ENCODE results near the gene WNT2B.
"Not testable (repeated sequence)": the region's sequence is repeated elsewhere in the genome, so short reads cannot be mapped to it uniquely, and the experiment has no call there.

WNT2B gene

DNA sequence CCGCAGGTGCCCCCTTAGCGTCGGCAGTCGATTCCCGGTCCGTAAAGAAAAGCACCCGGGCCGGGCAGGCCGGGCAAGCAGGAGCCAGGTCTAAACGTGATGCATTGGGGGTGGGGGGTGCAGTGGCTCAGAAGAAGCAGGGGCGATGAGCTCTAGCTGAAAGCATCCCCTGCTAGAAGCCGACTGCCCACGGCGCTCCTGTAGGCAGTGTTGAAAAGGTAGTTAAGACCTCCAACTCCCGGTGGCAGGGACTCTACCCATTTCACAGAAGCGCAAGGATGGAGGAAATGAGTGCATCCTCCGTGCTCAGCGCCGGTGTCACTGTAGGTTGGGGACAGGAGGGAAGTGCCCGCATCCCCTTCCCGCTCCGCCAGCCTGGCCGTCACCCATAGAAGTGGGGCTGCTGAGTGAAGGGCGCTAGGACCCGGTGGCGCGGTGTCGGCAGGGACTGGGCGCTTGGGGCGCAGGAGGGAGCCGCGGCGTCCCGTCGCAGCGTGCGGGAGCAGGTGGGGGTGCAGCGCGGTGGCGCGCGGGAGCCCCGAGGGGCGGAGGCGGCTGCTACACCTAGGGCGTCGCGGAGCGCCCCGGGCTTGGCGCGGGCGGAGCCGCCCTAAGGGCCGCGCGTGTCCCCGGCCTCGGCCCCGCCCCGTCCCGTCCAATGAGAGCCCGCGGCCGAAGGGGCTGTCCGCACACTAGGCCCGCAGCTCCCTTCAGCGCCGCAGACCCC lies at the start of gene WNT2B:
TSS of gene WNT2B (plus strand) at position 688 of the 727 bp plus-strand sequence. CDS start 298 bp downstream, outside the sequence.
- no peak for FAIRE-seq

DNA sequence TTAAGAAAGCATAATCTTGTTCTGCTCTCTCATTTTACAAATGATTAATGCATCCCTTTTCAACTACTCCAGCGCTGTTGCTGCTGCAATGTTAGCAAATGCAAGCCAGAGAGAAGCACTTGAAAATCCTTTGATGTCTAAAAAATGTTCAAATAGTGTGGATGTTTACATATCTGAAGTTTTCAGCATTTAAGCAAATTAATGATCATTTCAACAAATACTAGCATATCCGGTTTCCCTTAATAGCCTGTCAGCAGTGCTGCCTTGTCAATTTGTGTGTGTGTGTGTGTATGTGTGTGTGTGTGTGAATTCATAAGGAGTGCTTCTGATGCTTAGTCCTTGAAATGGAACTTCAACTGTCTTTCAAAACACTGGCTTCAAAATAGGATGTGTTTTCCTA lies 48.1 kb upstream of the WNT2B start:
- no peak for FAIRE-seq

DNA sequence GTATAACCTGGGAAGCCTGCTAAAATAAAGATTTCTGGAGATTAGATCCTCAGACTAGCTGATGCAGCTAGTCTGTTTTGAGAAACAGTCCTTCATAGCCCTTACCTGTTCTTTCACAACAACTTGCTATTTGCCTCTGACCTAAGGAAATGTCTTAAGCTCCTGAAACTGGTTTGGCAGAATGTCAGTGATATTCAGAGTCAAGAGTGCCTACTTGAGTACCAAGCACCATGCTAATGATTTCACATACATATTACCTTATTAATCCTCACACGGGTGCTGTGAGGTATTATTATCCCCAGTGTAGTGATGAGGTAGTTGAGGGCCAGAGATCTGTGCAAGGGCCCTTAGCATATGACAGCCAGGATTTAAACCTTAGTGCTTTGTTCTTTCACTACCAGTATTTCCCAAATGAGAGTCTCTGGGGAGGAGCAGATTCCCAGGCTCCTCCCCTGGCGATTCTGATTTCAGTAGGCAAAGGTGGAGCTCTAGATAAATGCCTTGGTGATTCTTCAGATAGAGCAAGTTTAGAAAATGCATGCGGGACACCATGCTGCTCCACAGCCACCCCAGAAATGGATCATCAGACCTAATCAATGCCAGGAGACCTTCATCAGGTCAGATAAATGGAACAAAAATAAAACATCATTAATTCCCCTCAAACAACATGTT lies 47.4 kb upstream of the WNT2B start:
- FAIRE-seq, result no peak

DNA sequence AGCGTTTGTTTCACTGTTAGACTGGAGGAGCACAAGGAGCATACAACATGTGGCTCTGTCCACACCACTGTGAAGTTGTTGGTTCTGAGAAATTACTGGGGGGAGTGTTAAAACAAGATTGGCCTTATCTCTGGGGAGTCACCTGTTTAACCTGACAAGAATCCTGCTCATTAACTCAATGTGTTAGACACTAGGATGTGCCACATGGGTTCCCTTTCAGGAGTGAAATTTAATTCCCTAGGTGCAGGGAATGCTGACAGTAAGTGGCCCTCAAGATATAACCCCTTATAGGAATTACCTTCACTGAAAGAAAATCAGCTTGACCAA lies 45.8 kb upstream of the WNT2B start:
- FAIRE-seq, result no peak

DNA sequence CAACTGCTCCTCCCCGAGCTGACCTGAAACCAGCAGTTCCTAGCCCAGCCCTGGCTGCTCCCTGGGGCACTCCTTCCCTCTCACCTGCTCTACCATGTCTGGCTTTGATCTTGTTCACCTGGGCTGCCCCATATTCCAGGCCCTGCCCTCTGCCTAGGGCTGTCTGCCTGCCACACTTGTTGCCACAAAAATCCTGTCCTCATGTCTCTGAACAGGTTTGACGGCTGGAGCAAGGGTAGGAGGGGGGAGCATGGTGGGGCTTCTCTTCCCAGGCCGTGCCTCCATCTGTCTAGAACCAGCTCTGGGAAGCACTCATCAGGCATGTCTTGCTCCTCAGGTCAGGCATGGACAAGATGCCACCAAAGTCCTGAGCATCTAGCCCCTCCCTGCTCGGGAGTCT lies 44.3 kb upstream of the WNT2B start:
- FAIRE-seq, result no peak

DNA sequence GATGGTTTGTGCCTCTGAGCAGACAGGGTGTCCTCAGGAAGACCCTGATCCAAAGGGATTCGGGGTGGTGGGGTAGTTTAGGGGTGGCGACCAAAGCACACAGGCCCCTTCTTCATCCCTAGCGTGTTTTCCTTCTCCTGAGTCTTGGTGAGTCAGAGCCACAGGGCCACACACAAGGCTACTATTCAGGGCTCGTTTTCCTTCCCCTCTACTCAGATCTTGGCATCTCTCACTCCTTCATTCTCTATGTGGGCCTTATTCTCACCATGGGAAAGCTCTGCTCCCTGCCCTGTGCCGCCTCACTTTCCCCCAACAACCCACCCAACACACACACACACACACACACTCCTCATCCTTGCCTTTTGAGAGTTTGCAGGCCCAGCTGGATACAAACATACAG lies 43.6 kb upstream of the WNT2B start:
- FAIRE-seq, result no peak

DNA sequence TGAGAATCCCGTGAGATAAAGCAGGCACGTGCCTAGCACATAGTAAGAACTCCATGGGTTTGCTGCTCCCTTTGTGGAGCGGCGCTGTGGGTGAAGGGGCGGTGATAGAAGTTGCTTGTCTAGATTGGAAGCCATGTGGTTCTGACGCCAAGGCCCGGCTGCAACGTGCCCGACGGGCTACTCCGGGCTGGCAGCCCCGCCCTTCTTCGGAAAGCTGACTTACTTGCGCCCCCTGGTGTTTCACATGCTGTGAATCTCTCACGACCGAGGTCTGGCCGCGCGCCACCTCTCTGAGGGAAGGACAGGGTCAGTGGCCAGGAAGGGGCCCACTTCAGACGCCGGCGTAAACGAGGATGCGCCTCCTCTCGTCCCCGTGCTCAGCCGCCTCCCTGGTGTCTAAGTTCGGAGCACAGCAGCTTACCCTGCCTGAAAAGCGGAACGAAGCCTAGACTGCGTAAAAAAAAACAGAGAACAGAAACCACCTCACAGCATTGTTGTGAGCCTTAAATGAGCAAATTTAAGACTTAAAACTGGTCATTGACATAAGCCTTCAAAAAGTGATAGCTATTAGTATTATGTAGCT lies 42.6 kb upstream of the WNT2B start:
- no peak for FAIRE-seq

DNA sequence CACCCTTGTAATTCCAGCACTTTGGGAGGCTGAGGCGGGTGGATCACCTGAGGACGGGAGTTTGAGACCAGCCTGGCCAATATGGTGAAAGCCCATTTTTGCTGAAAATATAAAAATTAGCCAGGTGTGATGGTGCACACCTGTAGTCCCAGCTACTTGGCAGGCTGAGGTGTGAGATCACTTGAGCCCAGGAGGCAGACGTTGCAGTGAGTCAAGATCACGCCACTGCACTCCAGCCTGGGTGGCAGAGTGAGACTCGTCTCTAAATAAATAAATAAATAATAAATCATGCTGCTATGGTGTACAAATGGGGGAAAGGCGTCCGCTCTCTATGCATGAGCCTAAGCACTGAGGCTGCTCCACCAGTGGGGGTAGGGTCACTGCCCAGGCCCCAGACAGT lies 38.4 kb upstream of the WNT2B start:
- not testable (repeated sequence) for FAIRE-seq

DNA sequence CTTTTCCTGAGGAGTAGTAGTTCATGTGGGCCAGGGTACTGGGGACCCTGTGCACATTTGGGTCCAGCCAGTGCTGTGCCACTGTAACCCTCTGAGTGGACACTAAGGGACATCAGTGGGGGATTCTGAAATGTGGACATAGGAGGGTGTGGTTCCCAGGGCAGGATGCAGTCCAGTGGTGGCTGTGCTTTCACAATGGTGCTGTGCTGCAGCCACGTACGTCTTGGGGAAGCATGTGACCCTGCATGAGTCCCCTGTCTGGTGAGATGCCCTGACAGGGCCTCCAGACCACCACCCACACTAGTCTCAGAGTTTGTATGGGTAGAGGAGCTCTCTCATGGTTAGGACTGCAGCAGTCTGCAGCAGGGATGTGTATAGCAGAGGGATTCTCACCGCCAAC lies 37.8 kb upstream of the WNT2B start:
- no peak for FAIRE-seq

DNA sequence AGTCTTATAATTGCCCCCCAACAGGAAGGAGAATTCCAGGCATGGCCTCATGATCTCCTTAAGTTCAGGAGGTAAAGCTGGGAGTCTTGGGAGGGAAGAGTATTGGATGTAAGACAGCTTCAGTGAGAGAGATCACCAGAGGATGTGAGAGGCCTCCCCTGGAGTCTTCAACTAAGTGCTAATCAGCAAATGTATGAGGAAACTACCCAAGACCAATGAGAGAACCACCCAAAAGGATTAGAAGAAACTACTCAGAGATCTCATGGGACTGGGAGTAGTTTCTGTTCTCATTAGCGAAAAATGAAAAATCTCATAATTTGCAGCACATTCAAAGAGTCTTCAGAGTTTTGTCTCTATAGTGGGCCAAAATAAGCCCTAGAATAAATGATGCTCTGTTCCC lies 36.6 kb upstream of the WNT2B start:
- no peak for FAIRE-seq

DNA sequence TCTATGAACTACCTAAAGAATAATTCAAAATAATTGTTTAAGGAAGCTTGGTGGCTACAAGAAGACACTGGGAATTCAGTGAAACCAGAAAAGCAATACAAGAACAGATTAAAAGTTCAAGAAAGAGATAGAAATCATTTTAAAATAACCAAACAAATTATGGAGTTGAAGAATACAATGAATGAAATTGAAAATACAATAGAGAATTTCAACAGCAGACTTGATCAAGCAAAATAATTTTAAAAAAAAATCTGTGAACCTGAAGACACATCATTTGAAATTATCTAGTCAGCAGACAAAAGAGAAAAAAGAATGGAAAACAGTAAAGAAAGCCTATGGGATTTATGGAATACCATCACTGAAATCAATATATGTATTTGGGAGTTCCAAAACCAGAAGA lies 31.2 kb upstream of the WNT2B start:
- no peak for FAIRE-seq

DNA sequence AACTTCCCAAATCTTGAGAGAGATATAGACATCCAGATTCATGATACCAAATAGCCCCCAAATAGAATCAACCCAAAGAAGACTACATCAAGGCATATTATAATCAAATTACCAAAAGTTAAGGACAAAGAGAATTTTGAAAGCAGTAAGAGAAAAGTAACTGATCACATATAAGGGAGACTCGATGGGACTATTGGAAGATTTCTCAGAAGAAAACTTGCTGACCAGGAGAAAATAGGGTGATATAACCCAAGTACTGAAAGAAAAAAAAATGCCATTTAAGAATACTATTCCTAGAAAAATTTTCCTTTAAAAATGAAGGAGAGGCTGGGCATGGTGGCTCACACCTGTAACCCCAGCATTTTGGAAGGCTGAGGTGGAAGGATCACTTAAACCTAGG lies 30.5 kb upstream of the WNT2B start:
- no peak for FAIRE-seq

DNA sequence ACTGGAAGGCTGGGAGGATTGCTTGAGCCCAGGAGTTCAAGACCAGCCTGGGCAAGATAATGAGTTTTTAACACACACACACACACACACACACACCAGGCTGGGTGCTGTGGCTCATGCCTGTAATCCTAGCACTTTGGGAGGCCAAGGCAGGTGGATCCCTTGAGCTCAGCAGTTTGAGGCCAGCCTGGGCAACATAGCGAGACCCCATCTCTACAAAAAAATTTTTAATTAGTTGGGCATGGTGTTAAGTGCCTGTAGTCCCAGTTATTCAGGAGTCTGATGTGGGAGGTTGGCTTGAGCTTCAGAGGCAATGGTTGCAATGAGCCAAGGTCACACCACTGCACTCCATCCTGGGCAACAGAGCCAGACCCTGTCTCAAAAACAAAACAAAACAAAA lies 22.7 kb upstream of the WNT2B start:
- not testable (repeated sequence) for FAIRE-seq

DNA sequence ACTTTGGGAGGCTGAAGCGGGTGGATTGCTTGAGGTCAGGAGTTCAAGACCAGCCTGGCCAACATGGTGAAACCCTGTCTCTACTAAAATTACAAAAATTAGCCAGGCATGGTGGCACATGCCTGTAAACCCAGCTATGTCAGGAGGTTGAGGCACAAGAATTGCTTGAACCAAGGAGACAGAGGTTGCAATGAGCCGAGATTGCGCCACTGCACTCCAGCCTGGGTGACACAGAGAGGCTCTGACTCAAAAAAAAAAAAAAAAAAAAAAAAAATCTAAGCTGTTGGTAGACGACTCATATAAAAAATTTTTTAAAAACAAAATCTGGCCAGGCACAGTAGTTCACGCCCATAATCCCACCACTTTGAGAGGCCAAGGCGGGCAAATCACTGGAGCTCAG lies 21.1 kb upstream of the WNT2B start:
- not testable (repeated sequence) for FAIRE-seq

DNA sequence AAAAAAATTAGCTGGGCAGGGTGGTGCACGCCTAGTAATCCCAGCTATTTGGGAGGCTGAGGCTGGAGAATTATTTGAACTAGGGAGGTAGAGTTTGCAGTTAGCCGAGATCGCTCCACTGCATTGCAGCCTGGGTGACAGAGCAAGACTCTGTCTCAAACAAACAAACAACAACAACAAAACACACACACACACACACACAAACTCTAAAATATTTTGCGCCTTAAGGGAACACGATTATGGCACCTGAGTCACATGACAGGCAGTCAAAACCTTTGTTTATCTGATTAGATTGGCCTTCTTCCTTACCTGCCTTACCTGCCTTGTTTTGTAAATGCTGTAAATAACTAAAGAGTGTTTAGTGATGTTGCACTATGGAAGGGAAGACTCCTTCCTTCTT lies 20.6 kb upstream of the WNT2B start:
- FAIRE-seq, result no peak

DNA sequence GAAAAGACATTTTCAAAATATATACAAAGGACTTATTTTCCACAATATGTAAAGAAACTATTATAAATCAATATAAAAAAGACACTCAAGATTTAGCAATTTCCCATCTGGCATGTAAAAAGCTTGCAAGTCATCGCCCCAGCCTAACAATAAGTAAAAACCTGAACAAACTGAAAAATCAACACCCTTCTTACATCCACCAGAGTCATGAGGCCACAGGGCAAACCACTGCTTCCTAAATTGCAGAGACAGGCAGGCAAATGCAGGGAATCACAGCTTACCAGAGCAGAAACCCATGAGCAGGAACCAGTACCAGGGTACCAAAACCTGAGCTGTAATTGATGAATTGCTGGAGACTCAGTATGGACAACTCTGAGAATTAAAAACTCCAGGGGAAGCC lies 16.7 kb upstream of the WNT2B start:
- no peak for FAIRE-seq

DNA sequence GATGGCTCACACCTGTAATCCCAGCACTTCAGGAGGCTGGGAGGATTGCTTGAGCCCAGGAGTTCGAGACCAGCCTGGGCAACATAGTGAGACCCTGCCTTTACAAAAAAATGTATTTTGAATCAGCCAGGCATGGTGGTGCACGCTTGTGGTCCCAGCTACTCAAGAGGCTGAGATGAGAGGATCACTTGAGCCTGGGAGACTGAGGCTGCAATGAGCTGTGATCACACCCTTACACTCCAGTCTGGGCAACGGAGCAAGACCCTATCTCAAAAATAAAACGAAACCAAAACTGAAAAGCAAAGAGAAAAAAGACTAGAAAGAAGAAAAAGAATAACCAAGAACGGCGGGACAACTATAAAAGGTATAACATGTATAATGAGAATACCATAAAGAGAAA lies 15.4 kb upstream of the WNT2B start:
- FAIRE-seq, result no peak

DNA sequence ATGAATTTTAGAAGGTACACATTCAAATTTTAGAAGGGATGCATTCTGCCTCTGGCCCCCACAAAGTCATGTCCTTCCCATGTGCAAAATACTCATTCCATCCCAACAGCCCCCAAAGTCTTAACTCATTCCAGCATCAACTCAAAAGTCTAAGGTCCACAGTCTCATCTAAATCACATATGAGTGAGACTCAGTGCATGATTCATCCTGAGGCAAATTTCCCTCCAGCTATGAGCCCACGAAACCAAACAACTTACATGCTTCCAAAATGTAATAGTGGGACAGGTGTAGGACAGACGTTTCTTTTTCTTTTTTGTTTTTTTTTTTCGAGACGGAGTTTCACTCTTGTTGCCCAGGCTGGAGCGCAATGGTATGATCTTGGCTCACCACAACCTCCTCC lies 12.5 kb upstream of the WNT2B start:
- no peak for FAIRE-seq

DNA sequence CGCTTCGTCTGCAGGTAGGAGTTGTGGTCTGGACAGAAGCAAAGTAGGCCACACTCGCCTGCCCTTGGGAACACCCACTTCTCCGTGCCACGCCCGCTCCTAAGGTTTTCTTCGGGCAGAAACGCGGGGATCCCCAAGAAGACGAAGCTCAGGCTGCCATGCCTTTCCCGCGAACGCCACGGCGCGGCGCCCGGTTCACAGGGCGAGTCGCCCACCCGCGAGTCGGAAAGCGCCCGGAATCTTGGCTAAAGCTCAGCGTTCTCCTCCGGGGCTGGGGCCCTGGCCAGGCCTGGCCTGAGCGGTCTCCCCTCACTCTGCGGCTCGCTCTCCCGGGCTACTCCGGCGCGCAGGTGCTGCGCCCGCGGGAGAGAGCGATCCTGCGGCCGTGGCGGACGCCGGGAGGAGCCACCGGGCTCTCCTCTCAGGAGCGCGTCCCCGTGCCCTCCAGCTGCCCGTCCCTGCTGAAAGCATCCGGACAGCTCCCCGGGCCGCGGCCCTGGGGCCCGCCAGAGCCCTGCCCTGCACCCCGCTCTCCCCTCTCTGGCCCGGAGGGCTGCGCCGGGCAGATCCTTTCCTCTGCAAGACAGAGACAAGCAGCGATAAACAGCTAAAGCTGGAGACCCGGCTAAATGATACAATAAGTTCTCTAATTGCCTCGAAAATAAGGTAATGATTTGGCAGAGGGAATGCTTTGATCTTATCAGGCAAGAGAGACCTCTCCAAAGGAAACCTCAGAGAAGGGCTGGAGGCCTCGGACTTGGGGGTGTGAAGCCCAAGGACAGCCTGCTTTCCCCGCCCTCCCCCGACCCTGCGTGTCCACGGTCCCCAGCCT lies 6.7 kb upstream of the WNT2B start:
- FAIRE-seq, result no peak

DNA sequence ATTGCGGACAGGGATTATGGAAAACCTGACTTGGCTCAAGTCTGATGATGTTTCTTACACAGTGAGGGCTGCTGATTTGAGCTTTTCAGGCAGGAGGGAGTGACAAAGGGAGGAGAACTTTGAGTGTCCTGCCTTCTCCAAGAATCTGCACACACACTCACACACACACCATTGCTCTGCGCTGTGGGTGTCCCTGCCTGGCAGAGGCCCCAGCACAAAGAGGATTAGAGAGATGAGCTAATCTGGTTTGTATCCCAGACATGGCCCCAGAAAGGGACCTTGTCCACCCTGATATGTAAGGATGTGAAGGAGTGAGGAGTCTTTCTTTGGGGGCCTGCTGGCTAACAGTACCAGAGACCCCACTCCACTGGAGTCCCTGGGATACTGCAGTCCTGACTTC lies 5.9 kb upstream of the WNT2B start:
- FAIRE-seq, result no peak

DNA sequence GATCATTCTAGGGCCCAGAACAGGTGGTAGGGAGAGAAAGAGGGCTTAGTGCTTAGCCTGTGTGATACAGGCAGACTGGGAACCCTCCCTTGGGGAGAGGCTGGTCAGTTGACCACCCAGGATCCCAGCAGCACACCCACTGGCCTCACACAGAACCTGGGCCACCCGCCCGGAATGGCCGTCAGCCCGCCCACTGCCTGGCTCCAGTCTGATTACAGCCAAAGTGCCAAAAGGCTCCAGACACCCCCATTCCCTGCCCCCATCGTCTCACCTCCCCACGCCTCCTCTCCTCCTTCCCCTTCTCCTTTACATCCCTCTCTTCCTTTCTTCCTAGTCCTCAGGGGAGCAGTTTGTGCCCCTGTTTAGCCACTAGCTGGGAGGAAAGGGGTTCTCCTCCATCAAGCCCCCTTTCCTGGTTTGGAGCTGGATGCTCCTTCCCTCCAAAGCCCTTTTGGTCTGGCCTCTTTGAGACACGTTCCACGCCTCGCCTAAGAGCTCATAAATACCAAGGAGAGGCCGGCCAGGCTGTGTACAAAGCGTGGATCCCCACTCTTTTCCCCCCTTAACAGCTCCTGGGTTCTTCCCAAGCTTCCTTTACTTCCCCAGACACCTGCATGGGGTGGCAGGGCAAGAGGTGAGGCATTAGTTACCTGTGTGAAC lies 4.6 kb upstream of the WNT2B start:
- no peak for FAIRE-seq

DNA sequence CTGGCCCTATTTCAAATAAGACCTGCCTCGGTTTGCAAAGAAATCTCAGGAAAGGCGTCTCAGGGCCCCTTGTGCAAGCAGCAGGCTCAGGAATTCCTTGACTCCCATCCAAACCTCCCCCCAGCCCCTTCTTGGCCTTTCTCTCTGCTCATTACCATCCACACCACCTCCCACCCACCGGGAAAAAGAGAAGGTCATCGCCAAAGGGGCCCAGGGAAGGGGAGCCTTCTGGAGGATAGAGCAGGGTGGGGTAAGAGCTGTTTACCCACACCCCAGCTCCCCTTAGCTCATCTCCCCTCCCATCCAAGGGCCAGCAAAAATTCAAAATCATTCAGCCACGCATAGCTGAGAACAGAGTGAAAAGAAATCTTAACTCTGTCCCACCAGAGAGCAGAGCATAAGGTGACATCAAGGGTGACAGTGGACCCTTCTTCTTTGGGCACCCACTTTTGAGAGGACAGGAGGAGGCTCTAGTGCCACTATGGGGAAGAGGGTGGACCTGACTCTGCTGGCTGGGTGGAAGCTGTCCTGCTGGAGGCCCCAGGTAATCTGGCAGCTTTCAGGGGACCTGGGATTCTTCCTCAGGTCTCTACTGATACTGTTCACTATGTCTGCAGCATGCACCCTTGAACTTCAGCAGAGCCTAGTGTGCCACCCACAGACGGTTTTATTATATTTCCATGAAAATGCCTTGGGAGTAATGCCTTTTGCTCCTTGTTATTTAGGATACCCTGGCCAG lies 3.9 kb upstream of the WNT2B start:
- FAIRE-seq, result no peak
